Smooth muscle cell (in vitro differentiated cells): ENCODE results near the gene PANK3. TPM values are rescaled to one million over a fixed set of nuclear protein-coding genes. Genes with fewer than 3 reads are reported as not detected.
"Not testable (repeated sequence)": the region's sequence is repeated elsewhere in the genome, so short reads cannot be mapped to it uniquely, and the experiment has no call there.

Experiments used
- DNase-seq: peaks from one replicate; lab custom pipeline; 2025; ENCODE audit not compliant: unreplicated experiment; lab: John Stamatoyannopoulos, UW
- H2AFZ ChIP-seq: fragments of 200-600 bp; sonication (generic); 2 replicates; pipeline ENCODE4 v1.6.0; 2016; ENCODE audit warnings: antibody characterized with exemption, low read depth, mild to moderate bottlenecking
- H3F3A ChIP-seq: fragments of 200-600 bp; sonication (generic); 2 replicates; pipeline ENCODE4 v1.6.0; 2017; ENCODE audit warnings: antibody characterized with exemption, low read depth
- H3K27ac ChIP-seq: fragments of 200-600 bp; sonication (generic); 2 replicates; pipeline ENCODE4 v1.5.1; 2016; ENCODE audit warnings: low read depth, mild to moderate bottlenecking
- H3K27me3 ChIP-seq: fragments of 200-600 bp; sonication (generic); 2 replicates; pipeline ENCODE4 v1.6.1; 2016; ENCODE audit warnings: low read depth, mild to moderate bottlenecking
- H3K36me3 ChIP-seq: fragments of 200-600 bp; sonication (generic); 2 replicates; pipeline ENCODE4 v1.5.1; 2016; ENCODE audit warnings: low read depth
- H3K4me1 ChIP-seq: fragments of 200-600 bp; sonication (generic); 2 replicates; pipeline ENCODE4 v1.5.1; 2016; ENCODE audit warnings: low read depth
- H3K4me2 ChIP-seq: fragments of 200-600 bp; sonication (generic); 2 replicates; pipeline ENCODE4 v1.6.0; 2016; ENCODE audit warnings: mild to moderate bottlenecking
- H3K4me3 ChIP-seq: fragments of 200-600 bp; sonication (generic); 2 replicates; pipeline ENCODE4 v1.5.1; 2016; ENCODE audit warnings: mild to moderate bottlenecking
- H3K79me2 ChIP-seq: fragments of 200-600 bp; sonication (generic); 2 replicates; pipeline ENCODE4 v1.6.0; 2016; ENCODE audit warnings: low read depth, mild to moderate bottlenecking
- H3K9ac ChIP-seq: fragments of 200-600 bp; sonication (generic); 2 replicates; pipeline ENCODE4 v1.6.0; 2016; ENCODE audit warnings: low read depth
- H3K9me3 ChIP-seq: fragments of 200-600 bp; sonication (generic); replicated peaks from 2 replicates; pipeline ENCODE4 v1.5.1; 2016; ENCODE audit warnings: low read depth
- H4K20me1 ChIP-seq: fragments of 200-600 bp; sonication (generic); 2 replicates; pipeline ENCODE4 v1.6.0; 2016; ENCODE audit warnings: low read depth
- WGBS: methylation state at CpG from one replicate; pipeline ENCODE4 v1.1.7; 2016; ENCODE audit warnings: low lambda C conversion rate; 5-methylcytosine and 5-hydroxymethylcytosine counted together
- polyA plus RNA-seq: library from polyadenylated mRNA; unstranded; fragments of >200 nt; fragmentation: Nextera tagmentation; extraction: Ambion mirVana; gene quantifications from 2 replicates; pipeline ENCODE4 v1.2.1, GENCODE V29; 2016
- total RNA-seq: library from RNA; depleted of rRNA; stranded (reverse); fragments of >200 nt; gene quantifications from 2 replicates; pipeline ENCODE4 v1.2.3, GENCODE V29; 2014
- TF ChIP-seq, protein P1 (sequence below): fragments of 200-600 bp; sonication (generic); IDR thresholded peaks from 2 replicates; pipeline ENCODE4 v1.5.1; 2017; ENCODE audit warnings: borderline replicate concordance, mild to moderate bottlenecking, antibody characterized with exemption; ENCODE audit not compliant: insufficient read depth, poor library complexity, severe bottlenecking

PANK3 gene
- total and polyA plus RNA-seq, 2 experiments from 2014 or later, result 15.8 to 52.5 TPM

DNA sequence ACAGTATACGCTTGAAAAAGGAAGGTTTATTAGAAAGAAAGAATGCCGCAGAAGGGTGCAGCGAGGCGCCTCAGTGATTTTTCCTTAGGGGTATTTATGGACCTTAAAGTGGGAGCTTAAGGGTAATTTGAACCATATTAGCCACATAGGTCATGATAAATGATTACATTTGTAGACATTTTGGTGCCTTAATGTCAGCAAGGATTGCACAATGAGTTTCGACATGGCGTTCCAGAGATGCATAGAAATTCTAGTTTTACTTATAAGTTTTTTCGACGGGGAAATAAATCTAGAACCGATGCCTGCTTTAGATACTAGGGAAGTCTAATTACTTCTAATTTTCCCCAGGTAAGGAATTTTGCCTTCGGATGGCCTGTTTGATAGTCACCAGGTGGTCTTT, 20.7 kb upstream of the PANK3 start:
- no peaks in the 10 kb centered on the region for H4K20me1 ChIP-seq
- H3K27me3 ChIP-seq, result no peaks in the 10 kb centered on the region
- H3K9me3 ChIP-seq, result no peaks in the 10 kb centered on the region
- H3K9ac ChIP-seq, result no peak overlapping the region
- H3K79me2 ChIP-seq, result no peaks in the 10 kb centered on the region
- no peak overlapping the region for H2AFZ ChIP-seq
- 87% methylated on average over 10 of the region's 10 CpGs for WGBS
- H3F3A ChIP-seq, result no peaks in the 10 kb centered on the region
- no peaks in the 10 kb centered on the region for H3K36me3 ChIP-seq
- H3K4me2 ChIP-seq, result no peak overlapping the region
- H3K4me3 ChIP-seq, result no peak overlapping the region
- no peak overlapping the region for H3K27ac ChIP-seq
- TF ChIP-seq, protein P1, sequence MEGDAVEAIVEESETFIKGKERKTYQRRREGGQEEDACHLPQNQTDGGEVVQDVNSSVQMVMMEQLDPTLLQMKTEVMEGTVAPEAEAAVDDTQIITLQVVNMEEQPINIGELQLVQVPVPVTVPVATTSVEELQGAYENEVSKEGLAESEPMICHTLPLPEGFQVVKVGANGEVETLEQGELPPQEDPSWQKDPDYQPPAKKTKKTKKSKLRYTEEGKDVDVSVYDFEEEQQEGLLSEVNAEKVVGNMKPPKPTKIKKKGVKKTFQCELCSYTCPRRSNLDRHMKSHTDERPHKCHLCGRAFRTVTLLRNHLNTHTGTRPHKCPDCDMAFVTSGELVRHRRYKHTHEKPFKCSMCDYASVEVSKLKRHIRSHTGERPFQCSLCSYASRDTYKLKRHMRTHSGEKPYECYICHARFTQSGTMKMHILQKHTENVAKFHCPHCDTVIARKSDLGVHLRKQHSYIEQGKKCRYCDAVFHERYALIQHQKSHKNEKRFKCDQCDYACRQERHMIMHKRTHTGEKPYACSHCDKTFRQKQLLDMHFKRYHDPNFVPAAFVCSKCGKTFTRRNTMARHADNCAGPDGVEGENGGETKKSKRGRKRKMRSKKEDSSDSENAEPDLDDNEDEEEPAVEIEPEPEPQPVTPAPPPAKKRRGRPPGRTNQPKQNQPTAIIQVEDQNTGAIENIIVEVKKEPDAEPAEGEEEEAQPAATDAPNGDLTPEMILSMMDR, result no peak
- H3K4me1 ChIP-seq, result peaks cover 7% of the 10 kb centered on the region
- no peak for DNase-seq

DNA sequence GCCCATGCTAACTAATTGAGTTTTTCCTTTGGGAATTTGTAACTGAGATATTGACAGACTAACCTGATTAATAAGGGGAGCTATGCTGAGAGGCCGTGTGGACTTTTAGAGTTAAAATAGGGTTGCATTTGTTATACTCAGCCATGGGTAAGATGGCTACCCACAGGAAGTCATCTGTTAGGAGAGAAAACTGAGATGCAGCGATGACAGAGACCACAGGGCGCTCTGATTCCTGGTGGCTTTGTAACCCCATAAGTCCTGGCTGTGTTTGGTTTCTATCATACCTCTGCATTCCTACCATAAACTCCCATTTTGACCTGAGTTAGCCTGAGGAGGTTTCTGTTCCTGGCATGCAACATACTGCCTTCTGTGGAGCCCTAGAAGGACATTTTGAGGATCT, 19.5 kb upstream of the PANK3 start:
- TF ChIP-seq, protein P1, result no peak
- WGBS, result 87% methylated on average over 3 of the region's 3 CpGs

GRCh38 chr5:168596927-168597326, 17.8 kb upstream of the PANK3 start:
- Histone ChIP-seq H3K9me3 (no peaks in the 10 kb centered on the region), H3F3A (no peaks in the 10 kb centered on the region), H3K79me2 (no peaks in the 10 kb centered on the region), H3K27ac (no peak overlapping the region), H2AFZ (no peak overlapping the region), H3K9ac (no peak overlapping the region), H3K4me1 (peaks cover 7% of the 10 kb centered on the region), H3K36me3 (no peaks in the 10 kb centered on the region), H3K27me3 (no peaks in the 10 kb centered on the region), H3K4me3 (no peak overlapping the region), H3K4me2 (no peak overlapping the region), H4K20me1 (no peaks in the 10 kb centered on the region)
- TF ChIP-seq, protein P1, result no peak
- 83% methylated on average over 2 of the region's 2 CpGs for WGBS
- DNase-seq, result no peak

More for the DNA sequence above, 19.5 kb upstream of the PANK3 start:
- H4K20me1 ChIP-seq, result no peaks in the 10 kb centered on the region
- no peaks in the 10 kb centered on the region for H3K79me2 ChIP-seq
- no peak overlapping the region for H3K4me3 ChIP-seq
- H3K9me3 ChIP-seq, result no peaks in the 10 kb centered on the region
- no peaks in the 10 kb centered on the region for H3K36me3 ChIP-seq
- no peak for DNase-seq
- no peak overlapping the region for H3K27ac ChIP-seq
- H3K4me2 ChIP-seq, result no peak overlapping the region
- H2AFZ ChIP-seq, result no peak overlapping the region
- H3K27me3 ChIP-seq, result no peaks in the 10 kb centered on the region
- peaks cover 7% of the 10 kb centered on the region for H3K4me1 ChIP-seq
- no peak overlapping the region for H3K9ac ChIP-seq
- no peaks in the 10 kb centered on the region for H3F3A ChIP-seq

- not testable (repeated sequence) for H3F3A ChIP-seq, H3K9ac ChIP-seq, H3K36me3 ChIP-seq, DNase-seq, H4K20me1 ChIP-seq, H3K27me3 ChIP-seq, H3K27ac ChIP-seq, H3K9me3 ChIP-seq, H2AFZ ChIP-seq, H3K4me1 ChIP-seq, H3K79me2 ChIP-seq, H3K4me3 ChIP-seq, H3K4me2 ChIP-seq
- WGBS, result 90% methylated on average over 1 of the region's 1 CpG
Observed at GRCh38 chr5:168596122-168596521, 17.0 kb upstream of the PANK3 start.
